Measurements from ENCODE around the gene SLC25A31. TPM values are rescaled to one million over a fixed set of nuclear protein-coding genes. Genes with fewer than 3 reads are reported as not detected.

Gene SLC25A31
- total RNA-seq (2013; cell fraction: nucleolus; rRNA removed) = not detected in 2 replicates
- total RNA-seq (2014; rRNA removed) (not detected in 2 replicates), total RNA-seq (2014; rRNA removed; fragmentation: Illumina TruSeq; extraction: Trizol) (not detected in 2 replicates), total RNA-seq (2021) (not detected in 2 replicates), polyA plus RNA-seq (2011; rRNA removed) (not detected in 2 replicates), polyA plus RNA-seq (2014; fragmentation: Illumina TruSeq; extraction: Trizol) (not detected in 2 replicates), polyA plus RNA-seq (2014; fragmentation: Nextera tagmentation; extraction: Ambion mirVana) (not detected), polyA plus RNA-seq (2014; rRNA removed) (not detected in 2 replicates), polyA plus RNA-seq (2016; fragmentation: Nextera tagmentation; extraction: Ambion mirVana) (not detected), polyA minus RNA-seq (2011; rRNA and poly(A)+ RNA removed) (not detected in 2 replicates), Bru-seq, nascent RNA (not detected), BruChase-seq, experiment 1, labeled RNA remaining after a 6-hour chase (percentile 2 among the genes with signal in this experiment), BruChase-seq, experiment 2, labeled RNA remaining after a 2-hour chase (not detected)
- polyA plus RNA-seq (2011; ENCODE audit: low read depth) = not detected
- not detected in 2 replicates for polyA plus RNA-seq (2011; cell fraction: cytosol; rRNA removed)
- not detected in 2 replicates for polyA plus RNA-seq (2011; cell fraction: nucleus; rRNA removed)
- polyA plus RNA-seq (2012) = not detected in 2 replicates
- not detected in 2 replicates for polyA minus RNA-seq (2011; cell fraction: cytosol; rRNA and poly(A)+ RNA removed)
- not detected in 2 replicates for polyA minus RNA-seq (2011; cell fraction: nucleus; rRNA and poly(A)+ RNA removed)
- long read RNA-seq, experiment 1 = 0 reads
- long read RNA-seq, experiment 2, partial matches to known transcripts = 1 of 1 reads
- long read RNA-seq, experiment 2, other reads (novel, unspliced or antisense) = 0 of 1 reads

- Histone ChIP-seq H4K20me1 (ENCODE audit: control insufficient read depth, insufficient read depth) (no peaks in the 10 kb centered on the region), H3K79me2 (ENCODE audit: control insufficient read depth, insufficient read depth, low read length) (no peaks in the 10 kb centered on the region), H3K4me1 (ENCODE audit: control insufficient read depth, insufficient read depth, low read length) (no peaks in the 10 kb centered on the region), H2AFZ (ENCODE audit: control insufficient read depth, low read depth, low read length) (no peak within 1 kb of the TSS), H3K4me2 (ENCODE audit: control insufficient read depth, insufficient read depth) (no peak within 1 kb of the TSS), H3K36me3 (ENCODE audit: control insufficient read depth in 2 of 2, insufficient read depth in 2 of 2, low read length in 1 of 2) (no peaks in the 10 kb centered on the region), H3K9ac (ENCODE audit: control insufficient read depth, insufficient read depth, low read length) (no peak within 1 kb of the TSS), H3K27me3 (replicated peaks in 1 of 2; ENCODE audit: control insufficient read depth in 2 of 2, insufficient read depth in 2 of 2, low read length in 1 of 2) (no peaks in the 10 kb centered on the region; a peak in 1 of 4 replicates), H3K4me3 (no peak within 1 kb of the TSS), H3K9me3 (replicated peaks; ENCODE audit: control insufficient read depth, insufficient read depth, low read length) (no peaks in the 10 kb centered on the region), H3K27ac (ENCODE audit: control insufficient read depth, insufficient read depth) (no peak within 1 kb of the TSS)
- WGBS (ENCODE audit: insufficient coverage, insufficient replicate concordance, low lambda C conversion rate, missing lambda C conversion rate) = 87% methylated on average over 58 of the region's 64 CpGs
- ChIA-PET POLR2A (no interaction called here), SMC1A (ENCODE audit: uncharacterized antibody, unreplicated experiment) (interaction anchor here (2.9 to 5.6 kb wide), 2 partner anchors 62 to 124 kb away, joined by 9 to 86 read pairs; no protein-coding TSS in a partner anchor), RAD21 (ENCODE audit: unreplicated experiment) (interaction anchor here (0.6 kb wide), 1 partner anchor 25 kb away, joined by 4 read pairs; no protein-coding TSS in a partner anchor), CTCF (interaction anchor here (6.0 kb wide), 1 partner anchor 125 kb away, joined by 137 read pairs; no protein-coding TSS in a partner anchor)
- intact Hi-C loops (cut with micrococcal nuclease; ENCODE audit: unreplicated experiment) (loop anchor here (5.0 kb wide), 1 partner anchor 193 kb away; no protein-coding TSS in a partner anchor), in situ Hi-C loops (cut with MboI) (loop anchor here (5.0 kb wide), 1 partner anchor 128 kb away; no protein-coding TSS in a partner anchor)
- no peak for ATAC-seq
- no peak for DNase-seq (ENCODE audit: low read depth, low spot score)
- no peak for FAIRE-seq
- TF ChIP-seq NR2C2 (IDR thresholded peaks at IDR 0.05; ENCODE audit: borderline replicate concordance, control insufficient read depth, insufficient read length, low read depth) = no peak
- no peak for TF ChIP-seq BCL11A (IDR thresholded peaks at IDR 0.05; ENCODE audit: low read depth, low read length)
- BruUV-seq (replicated peaks) = no TSS peak
Observed at GRCh38 chr4:127730142-127730913, at the start of gene SLC25A31. TSS of gene SLC25A31 (plus strand) at chr4:127730400. CDS start at chr4:127730546, 146 bp downstream.

All from GM12878 (cell line).